OCI-LY1 (cell line): ENCODE measurements around the gene NR3C1.

Experiments used
- EZH2 ChIP-seq: fragments of 200-600 bp; sonication (generic), shearing (Covaris generic); IDR thresholded peaks from 2 replicates; pipeline ENCODE4 v1.8.0; 2017; ENCODE audit warnings: borderline replicate concordance, mixed run types, mild to moderate bottlenecking, antibody characterized with exemption, low read length, moderate library complexity, mixed read lengths
- TF ChIP-seq, protein P1 (sequence below): fragments of 200-600 bp; sonication (generic), shearing (Covaris generic); IDR thresholded peaks from 2 replicates; pipeline ENCODE4 v1.5.1; 2017; ENCODE audit warnings: mild to moderate bottlenecking, antibody characterized with exemption, low read length, moderate library complexity, mixed read lengths

DNA sequence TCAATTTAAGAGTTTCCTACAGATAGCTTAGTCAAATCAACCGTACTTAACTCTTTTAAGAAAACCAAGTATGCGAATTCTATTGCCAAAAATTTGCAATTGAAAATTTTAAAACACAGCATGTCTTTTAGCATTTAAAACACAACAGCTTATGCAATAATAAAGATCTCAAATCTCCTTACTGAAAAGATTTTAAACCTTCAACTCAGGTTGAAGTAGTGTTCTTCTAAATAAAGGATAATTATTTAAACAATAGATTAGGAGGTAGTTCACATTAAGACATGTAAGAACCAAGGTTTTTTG, 5.5 kb downstream of the NR3C1 start:
- TF ChIP-seq, protein P1, sequence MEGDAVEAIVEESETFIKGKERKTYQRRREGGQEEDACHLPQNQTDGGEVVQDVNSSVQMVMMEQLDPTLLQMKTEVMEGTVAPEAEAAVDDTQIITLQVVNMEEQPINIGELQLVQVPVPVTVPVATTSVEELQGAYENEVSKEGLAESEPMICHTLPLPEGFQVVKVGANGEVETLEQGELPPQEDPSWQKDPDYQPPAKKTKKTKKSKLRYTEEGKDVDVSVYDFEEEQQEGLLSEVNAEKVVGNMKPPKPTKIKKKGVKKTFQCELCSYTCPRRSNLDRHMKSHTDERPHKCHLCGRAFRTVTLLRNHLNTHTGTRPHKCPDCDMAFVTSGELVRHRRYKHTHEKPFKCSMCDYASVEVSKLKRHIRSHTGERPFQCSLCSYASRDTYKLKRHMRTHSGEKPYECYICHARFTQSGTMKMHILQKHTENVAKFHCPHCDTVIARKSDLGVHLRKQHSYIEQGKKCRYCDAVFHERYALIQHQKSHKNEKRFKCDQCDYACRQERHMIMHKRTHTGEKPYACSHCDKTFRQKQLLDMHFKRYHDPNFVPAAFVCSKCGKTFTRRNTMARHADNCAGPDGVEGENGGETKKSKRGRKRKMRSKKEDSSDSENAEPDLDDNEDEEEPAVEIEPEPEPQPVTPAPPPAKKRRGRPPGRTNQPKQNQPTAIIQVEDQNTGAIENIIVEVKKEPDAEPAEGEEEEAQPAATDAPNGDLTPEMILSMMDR, result no peak
- TF ChIP-seq EZH2, result no peak
